ENCODE data around the gene SLC6A11. TPM values are rescaled to one million over a fixed set of nuclear protein-coding genes. Genes with fewer than 3 reads are reported as not detected.

Gene SLC6A11
- 0.19 and 0.22 TPM in 2 replicates for total RNA-seq
- long read RNA-seq, result 0 reads

- TF ChIP-seq CTCF (IDR thresholded peaks at IDR 0.05; ENCODE audit: unreplicated experiment), result no peak
- H3K27ac Mint-ChIP-seq, result no peak within 1 kb of the TSS
- H3K9me3 Mint-ChIP-seq (ENCODE audit: low read depth), result no peaks in the 10 kb centered on the region
- peak within 1 kb of the TSS; percentile 48 for H3K4me3 Mint-ChIP-seq (ENCODE audit: low read depth)
- peaks cover 76% of the 10 kb centered on the region for H3K27me3 Mint-ChIP-seq
- H3K4me1 Mint-ChIP-seq (ENCODE audit: low read depth), result peaks cover 5% of the 10 kb centered on the region
- DNase-seq (ENCODE audit: low spot score, unreplicated experiment), result peak; percentile 23
- H3K36me3 Mint-ChIP-seq (ENCODE audit: insufficient read depth), result no peaks in the 10 kb centered on the region
These were observed at the start of gene SLC6A11 for GRCh38 chr3:10816019-10816862. Gene SLC6A11 (plus strand): TSS chr3:10816228. CDS start chr3:10816266, 38 bp downstream.

GRCh38 chr3:10768708-10769394 lies 47.2 kb upstream of the SLC6A11 start:
- H3K27ac Mint-ChIP-seq, result no peak overlapping the region
- no peaks in the 10 kb centered on the region for H3K4me1 Mint-ChIP-seq (ENCODE audit: low read depth)
- peaks cover 3% of the 10 kb centered on the region for H3K9me3 Mint-ChIP-seq (ENCODE audit: low read depth)
- no peak for DNase-seq (ENCODE audit: low spot score, unreplicated experiment)
- H3K4me3 Mint-ChIP-seq (ENCODE audit: low read depth), result no peak overlapping the region
- peaks cover 37% of the 10 kb centered on the region for H3K27me3 Mint-ChIP-seq
- no peak for TF ChIP-seq CTCF (IDR thresholded peaks at IDR 0.05; ENCODE audit: unreplicated experiment)
- no peaks in the 10 kb centered on the region for H3K36me3 Mint-ChIP-seq (ENCODE audit: insufficient read depth)

GRCh38 chr3:10770547-10770946 lies 45.5 kb upstream of the SLC6A11 start:
- Mint-ChIP-seq H3K9me3 (ENCODE audit: low read depth) (peaks cover 3% of the 10 kb centered on the region), H3K27me3 (peaks cover 53% of the 10 kb centered on the region), H3K27ac (no peak overlapping the region), H3K36me3 (ENCODE audit: insufficient read depth) (no peaks in the 10 kb centered on the region), H3K4me3 (ENCODE audit: low read depth) (no peak overlapping the region), H3K4me1 (ENCODE audit: low read depth) (no peaks in the 10 kb centered on the region)
- no peak for DNase-seq (ENCODE audit: low spot score, unreplicated experiment)
- no peak for TF ChIP-seq CTCF (IDR thresholded peaks at IDR 0.05; ENCODE audit: unreplicated experiment)

GRCh38 chr3:10770981-10771380 lies 45.0 kb upstream of the SLC6A11 start:
- Mint-ChIP-seq H3K27ac (no peak overlapping the region), H3K4me1 (ENCODE audit: low read depth) (no peaks in the 10 kb centered on the region), H3K36me3 (ENCODE audit: insufficient read depth) (no peaks in the 10 kb centered on the region), H3K9me3 (ENCODE audit: low read depth) (peaks cover 3% of the 10 kb centered on the region), H3K4me3 (ENCODE audit: low read depth) (no peak overlapping the region), H3K27me3 (peaks cover 52% of the 10 kb centered on the region)
- no peak for TF ChIP-seq CTCF (IDR thresholded peaks at IDR 0.05; ENCODE audit: unreplicated experiment)
- DNase-seq (ENCODE audit: low spot score, unreplicated experiment), result no peak

- H3K27me3 Mint-ChIP-seq, result peaks cover 57% of the 10 kb centered on the region
These were observed 44.4 kb upstream of the SLC6A11 start for GRCh38 chr3:10771486-10772270.

More at GRCh38 chr3:10771486-10772270, 44.4 kb upstream of the SLC6A11 start:
- H3K36me3 Mint-ChIP-seq (ENCODE audit: insufficient read depth), result no peaks in the 10 kb centered on the region
- no peak overlapping the region for H3K4me3 Mint-ChIP-seq (ENCODE audit: low read depth)
- no peak for TF ChIP-seq CTCF (IDR thresholded peaks at IDR 0.05; ENCODE audit: unreplicated experiment)
- no peak overlapping the region for H3K27ac Mint-ChIP-seq
- no peak for DNase-seq (ENCODE audit: low spot score, unreplicated experiment)
- no peaks in the 10 kb centered on the region for H3K4me1 Mint-ChIP-seq (ENCODE audit: low read depth)
- H3K9me3 Mint-ChIP-seq (ENCODE audit: low read depth), result peaks cover 3% of the 10 kb centered on the region
